ENCODE data around the gene SESN1. TPM values are rescaled to one million over a fixed set of nuclear protein-coding genes. Genes with fewer than 3 reads are reported as not detected.
A peak's percentile ranks its signal among the peaks of the same experiment; 100 is the strongest.
"Not testable (repeated sequence)": the region's sequence is repeated elsewhere in the genome, so short reads cannot be mapped to it uniquely, and the experiment has no call there.

Gene SESN1
- total RNA-seq (2014; rRNA removed; shearing (Covaris generic); ENCODE audit: low replicate concordance): 1.3 and 1.9 TPM in 2 replicates

DNA sequence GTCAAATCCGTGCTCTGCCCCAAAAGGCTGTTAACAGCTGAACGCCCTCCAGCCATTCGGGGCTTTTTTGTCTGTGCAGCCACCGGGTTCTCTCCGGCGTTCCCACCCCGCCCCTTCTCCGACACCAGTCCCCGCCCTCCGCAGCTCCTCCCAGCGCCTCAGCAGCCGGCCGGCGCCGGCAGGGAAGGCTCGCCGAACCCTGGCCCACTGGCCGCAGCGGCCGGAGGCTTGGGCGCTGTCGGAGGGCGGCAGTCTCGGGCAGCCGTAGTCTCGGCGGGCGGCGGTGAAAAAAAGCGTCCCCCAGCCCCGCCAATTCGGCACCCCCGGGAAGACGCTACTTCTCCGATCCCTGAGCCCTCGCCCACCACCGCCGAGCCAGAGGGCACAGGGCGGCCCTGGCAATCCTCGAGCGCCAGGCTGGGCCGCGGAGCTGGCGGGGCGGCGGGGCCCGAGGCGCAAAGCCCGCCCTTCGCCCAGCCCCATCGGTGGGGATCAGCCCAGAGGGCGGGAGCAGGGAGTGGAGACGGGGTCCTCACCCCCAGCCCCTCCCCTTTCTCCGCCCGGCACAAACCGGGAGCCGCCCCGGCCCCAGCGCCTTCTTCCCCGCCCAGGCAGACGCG is at the start of gene SESN1:
Gene SESN1 (minus strand): TSS at position 431 of the 620 bp plus-strand sequence. CDS start 773 bp downstream, outside the sequence.
- Histone ChIP-seq H4K20me1 (ENCODE audit: insufficient read depth, low read depth, low read length) (no peaks in the 10 kb centered on the region), H2AFZ (ENCODE audit: low read length) (peak within 1 kb of the TSS; percentile 97), H3K4me2 (ENCODE audit: low read depth, low read length, poor library complexity, severe bottlenecking) (peak within 1 kb of the TSS; percentile 99), H3K9ac (ENCODE audit: low read length) (peak within 1 kb of the TSS; percentile 92), H3K27me3 (ENCODE audit: low read length) (no peaks in the 10 kb centered on the region), H3K4me1 (ENCODE audit: low read length) (peaks cover 37% of the 10 kb centered on the region), H3K36me3 (ENCODE audit: insufficient read depth, low read length) (no peaks in the 10 kb centered on the region), H3K27ac (ENCODE audit: low read length) (peak within 1 kb of the TSS; percentile 86), H3K79me2 (ENCODE audit: low read length) (peaks cover 31% of the 10 kb centered on the region), H3K9me3 (ENCODE audit: low read length) (no peaks in the 10 kb centered on the region), H3K9me2 (replicated peaks; ENCODE audit: insufficient read depth, low read length) (no peaks in the 10 kb centered on the region), H3K4me3 (ENCODE audit: low read length) (peak within 1 kb of the TSS; percentile 93)
- DNase-seq: peak; percentile 91

DNA sequence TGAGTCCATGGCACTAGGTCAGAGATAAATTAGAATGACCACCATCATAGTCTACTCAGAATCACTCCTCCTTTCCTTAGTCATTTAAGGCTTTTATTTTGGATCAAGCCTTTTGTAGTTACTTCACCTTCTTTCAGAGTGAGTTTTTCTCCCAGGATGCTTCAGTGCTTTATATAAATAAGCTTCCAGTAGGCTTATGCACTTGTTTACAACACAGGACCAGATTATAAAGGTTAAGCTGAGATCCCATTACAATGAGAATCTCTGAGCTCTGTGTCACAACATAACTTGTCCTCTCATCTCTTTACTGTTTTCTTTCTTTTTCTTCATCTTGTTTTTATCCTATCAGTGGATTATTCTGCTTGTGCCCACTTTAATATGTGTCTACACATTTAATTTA is 48.5 kb upstream of the SESN1 start:
- Histone ChIP-seq H3K9me3 (ENCODE audit: low read length) (no peaks in the 10 kb centered on the region), H3K27me3 (ENCODE audit: low read length) (no peaks in the 10 kb centered on the region), H3K79me2 (ENCODE audit: low read length) (no peaks in the 10 kb centered on the region), H2AFZ (ENCODE audit: low read length) (no peak overlapping the region), H3K36me3 (ENCODE audit: insufficient read depth, low read length) (peaks cover 7% of the 10 kb centered on the region), H3K4me1 (ENCODE audit: low read length) (peaks cover 4% of the 10 kb centered on the region; the same call in 1 of the 2 replicates), H3K9ac (ENCODE audit: low read length) (no peak overlapping the region), H4K20me1 (ENCODE audit: insufficient read depth, low read depth, low read length) (no peaks in the 10 kb centered on the region), H3K4me3 (ENCODE audit: low read length) (no peak overlapping the region), H3K27ac (ENCODE audit: low read length) (no peak overlapping the region), H3K9me2 (replicated peaks; ENCODE audit: insufficient read depth, low read length) (no peaks in the 10 kb centered on the region), H3K4me2 (ENCODE audit: low read depth, low read length, poor library complexity, severe bottlenecking) (no peak overlapping the region)
- DNase-seq: no peak

DNA sequence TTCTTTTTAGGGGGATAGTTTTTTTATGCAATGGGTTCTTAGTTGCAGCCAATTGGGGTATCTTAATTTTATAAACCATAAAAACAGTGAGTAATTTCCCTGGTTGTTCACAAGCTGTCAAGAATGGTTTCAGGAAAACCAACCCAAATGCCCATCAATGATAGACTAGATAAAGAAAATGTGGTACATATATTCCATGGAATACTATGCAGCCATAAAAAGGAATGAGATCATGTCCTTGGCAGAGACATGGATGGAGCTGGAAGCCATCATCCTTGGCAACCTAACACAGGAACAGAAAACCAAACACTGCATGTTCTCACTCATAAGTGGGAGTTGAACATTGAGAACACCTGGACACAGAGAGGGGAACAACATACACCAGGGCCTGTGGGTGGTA is 47.4 kb upstream of the SESN1 start:
- not testable (repeated sequence) for H3K9me3 ChIP-seq (ENCODE audit: low read length); H2AFZ ChIP-seq (ENCODE audit: low read length); H3K4me3 ChIP-seq (ENCODE audit: low read length); H4K20me1 ChIP-seq (ENCODE audit: insufficient read depth, low read depth, low read length); H3K4me1 ChIP-seq (ENCODE audit: low read length); DNase-seq; H3K79me2 ChIP-seq (ENCODE audit: low read length); H3K9me2 ChIP-seq (replicated peaks; ENCODE audit: insufficient read depth, low read length); H3K36me3 ChIP-seq (ENCODE audit: insufficient read depth, low read length); H3K9ac ChIP-seq (ENCODE audit: low read length); H3K27me3 ChIP-seq (ENCODE audit: low read length); H3K27ac ChIP-seq (ENCODE audit: low read length); H3K4me2 ChIP-seq (ENCODE audit: low read depth, low read length, poor library complexity, severe bottlenecking)

DNA sequence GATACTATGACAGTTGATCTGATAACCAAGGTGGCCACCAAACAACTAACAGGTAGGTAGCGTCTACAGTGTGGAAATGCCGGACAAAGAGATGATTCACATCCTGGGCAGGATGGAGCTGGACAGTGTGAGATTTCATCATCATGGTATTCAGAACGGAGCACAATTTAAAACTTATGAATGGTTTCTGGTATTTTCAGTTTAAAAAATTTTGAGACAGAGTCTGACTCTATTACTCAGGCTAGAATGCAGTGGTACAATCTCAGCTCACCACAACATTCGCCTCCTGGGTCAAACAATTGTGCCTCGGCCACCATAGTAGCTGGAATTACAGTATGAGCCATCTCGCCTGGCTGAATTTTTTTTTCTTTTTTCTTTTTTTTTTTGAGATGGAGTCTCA is 44.5 kb upstream of the SESN1 start:
- peaks cover 7% of the 10 kb centered on the region for H3K36me3 ChIP-seq (ENCODE audit: insufficient read depth, low read length)
- H4K20me1 ChIP-seq (ENCODE audit: insufficient read depth, low read depth, low read length): no peaks in the 10 kb centered on the region
- no peaks in the 10 kb centered on the region for H3K9me3 ChIP-seq (ENCODE audit: low read length)
- no peak overlapping the region for H3K9ac ChIP-seq (ENCODE audit: low read length)
- no peak overlapping the region for H3K4me3 ChIP-seq (ENCODE audit: low read length)
- no peaks in the 10 kb centered on the region for H3K27me3 ChIP-seq (ENCODE audit: low read length)
- H3K4me1 ChIP-seq (ENCODE audit: low read length): no peaks in the 10 kb centered on the region
- H3K9me2 ChIP-seq (replicated peaks; ENCODE audit: insufficient read depth, low read length): no peaks in the 10 kb centered on the region
- H2AFZ ChIP-seq (ENCODE audit: low read length): no peak overlapping the region
- H3K79me2 ChIP-seq (ENCODE audit: low read length): no peaks in the 10 kb centered on the region
- H3K27ac ChIP-seq (ENCODE audit: low read length): no peak overlapping the region
- no peak for DNase-seq
- H3K4me2 ChIP-seq (ENCODE audit: low read depth, low read length, poor library complexity, severe bottlenecking): no peak overlapping the region

DNA sequence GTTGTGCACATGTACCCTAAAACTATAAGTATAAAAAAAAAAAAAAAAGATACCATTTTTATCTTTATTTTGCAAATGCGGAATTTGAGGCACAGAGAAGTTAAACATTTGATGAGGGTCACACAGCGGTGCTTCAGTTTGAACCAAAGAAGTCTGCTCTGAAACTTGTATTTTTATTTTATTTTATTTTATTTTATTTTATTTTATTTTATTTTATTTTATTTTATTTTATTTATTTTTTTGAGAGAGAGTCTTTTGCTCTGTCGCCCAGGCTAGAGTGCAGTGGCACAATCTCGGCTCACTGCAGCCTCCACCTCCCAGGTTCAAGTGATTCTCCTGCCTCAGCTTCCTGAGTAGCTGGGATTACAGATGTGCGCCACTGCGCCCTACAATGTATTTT is 41.9 kb upstream of the SESN1 start:
- H4K20me1 ChIP-seq (ENCODE audit: insufficient read depth, low read depth, low read length); H3K27me3 ChIP-seq (ENCODE audit: low read length); DNase-seq; H3K4me1 ChIP-seq (ENCODE audit: low read length); H3K9ac ChIP-seq (ENCODE audit: low read length); H3K36me3 ChIP-seq (ENCODE audit: insufficient read depth, low read length); H3K9me3 ChIP-seq (ENCODE audit: low read length); H3K79me2 ChIP-seq (ENCODE audit: low read length); H3K4me3 ChIP-seq (ENCODE audit: low read length); H3K27ac ChIP-seq (ENCODE audit: low read length); H2AFZ ChIP-seq (ENCODE audit: low read length); H3K4me2 ChIP-seq (ENCODE audit: low read depth, low read length, poor library complexity, severe bottlenecking); H3K9me2 ChIP-seq (replicated peaks; ENCODE audit: insufficient read depth, low read length): not testable (repeated sequence)

DNA sequence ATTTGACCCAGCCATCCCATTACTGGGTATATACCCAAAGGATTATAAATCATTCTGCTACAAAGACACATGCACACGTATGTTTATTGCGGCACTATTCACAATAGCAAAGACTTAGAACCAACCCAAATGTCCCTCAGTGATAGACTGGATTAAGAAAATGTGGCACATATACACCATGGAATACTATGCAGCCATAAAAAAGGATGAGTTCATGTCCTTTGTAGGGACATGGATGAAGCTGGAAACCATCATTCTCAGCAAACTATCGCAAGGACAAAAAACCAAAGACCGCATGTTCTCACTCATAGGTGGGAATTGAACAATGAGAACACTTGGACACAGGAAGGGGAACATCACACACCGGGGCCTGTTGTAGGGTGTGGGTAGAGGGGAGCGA is 41.4 kb upstream of the SESN1 start:
- not testable (repeated sequence) for H3K9me3 ChIP-seq (ENCODE audit: low read length); DNase-seq; H3K9me2 ChIP-seq (replicated peaks; ENCODE audit: insufficient read depth, low read length); H3K4me2 ChIP-seq (ENCODE audit: low read depth, low read length, poor library complexity, severe bottlenecking); H3K9ac ChIP-seq (ENCODE audit: low read length); H3K27ac ChIP-seq (ENCODE audit: low read length); H3K36me3 ChIP-seq (ENCODE audit: insufficient read depth, low read length); H2AFZ ChIP-seq (ENCODE audit: low read length); H3K4me3 ChIP-seq (ENCODE audit: low read length); H3K4me1 ChIP-seq (ENCODE audit: low read length); H3K27me3 ChIP-seq (ENCODE audit: low read length); H4K20me1 ChIP-seq (ENCODE audit: insufficient read depth, low read depth, low read length)
- H3K79me2 ChIP-seq (ENCODE audit: low read length): peaks cover 10% of the 10 kb centered on the region; the same call in 1 of the 2 replicates

DNA sequence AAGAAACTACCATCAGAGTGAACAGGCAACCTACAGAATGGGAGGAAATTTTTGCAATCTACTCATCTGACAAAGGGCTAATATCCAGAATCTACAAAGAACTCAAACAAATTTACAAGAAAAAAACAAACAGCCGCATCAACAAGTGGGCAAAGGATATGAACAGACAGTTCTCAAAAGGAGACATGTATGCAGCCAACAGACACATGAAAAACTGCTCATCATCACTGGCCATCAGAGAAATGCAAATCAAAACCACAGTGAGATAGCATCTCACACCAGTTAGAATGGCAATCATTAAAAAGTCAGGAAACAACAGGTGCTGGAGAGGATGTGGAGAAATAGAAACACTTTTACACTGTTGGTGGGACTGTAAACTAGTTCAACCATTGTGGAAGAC is 41.0 kb upstream of the SESN1 start:
- H3K4me2 ChIP-seq (ENCODE audit: low read depth, low read length, poor library complexity, severe bottlenecking); H2AFZ ChIP-seq (ENCODE audit: low read length); H3K27ac ChIP-seq (ENCODE audit: low read length); H3K9ac ChIP-seq (ENCODE audit: low read length); DNase-seq; H3K9me2 ChIP-seq (replicated peaks; ENCODE audit: insufficient read depth, low read length); H3K9me3 ChIP-seq (ENCODE audit: low read length); H3K4me1 ChIP-seq (ENCODE audit: low read length); H3K36me3 ChIP-seq (ENCODE audit: insufficient read depth, low read length); H3K27me3 ChIP-seq (ENCODE audit: low read length); H3K4me3 ChIP-seq (ENCODE audit: low read length); H4K20me1 ChIP-seq (ENCODE audit: insufficient read depth, low read depth, low read length): not testable (repeated sequence)
- H3K79me2 ChIP-seq (ENCODE audit: low read length): peaks cover 11% of the 10 kb centered on the region; the same call in 1 of the 2 replicates

DNA sequence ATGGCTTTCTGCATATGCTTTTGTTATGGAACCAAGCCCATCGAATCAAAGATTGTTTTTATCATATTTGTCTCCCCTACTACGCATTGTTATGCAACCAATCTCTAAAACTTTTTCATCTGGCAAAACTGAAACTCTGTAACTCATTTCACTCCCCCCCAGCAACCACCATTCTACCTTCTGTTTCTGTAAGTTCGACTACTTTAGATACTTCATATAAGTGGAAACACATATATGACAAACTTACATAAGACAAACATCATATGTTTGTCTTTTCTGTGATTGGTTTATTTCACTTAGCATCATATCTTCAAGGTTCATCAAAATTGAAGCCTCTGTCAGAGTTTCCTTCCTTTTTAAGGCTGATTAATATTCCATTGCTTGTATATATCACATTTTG is 35.4 kb upstream of the SESN1 start:
- DNase-seq: peak; percentile 6
- Histone ChIP-seq H3K4me2 (ENCODE audit: low read depth, low read length, poor library complexity, severe bottlenecking) (no peak overlapping the region), H3K9me2 (replicated peaks; ENCODE audit: insufficient read depth, low read length) (no peaks in the 10 kb centered on the region), H3K4me1 (ENCODE audit: low read length) (no peaks in the 10 kb centered on the region), H3K27me3 (ENCODE audit: low read length) (no peaks in the 10 kb centered on the region), H3K4me3 (ENCODE audit: low read length) (no peak overlapping the region), H3K9ac (ENCODE audit: low read length) (no peak overlapping the region), H4K20me1 (ENCODE audit: insufficient read depth, low read depth, low read length) (no peaks in the 10 kb centered on the region), H3K79me2 (ENCODE audit: low read length) (peaks cover 32% of the 10 kb centered on the region), H2AFZ (ENCODE audit: low read length) (no peak overlapping the region), H3K27ac (ENCODE audit: low read length) (no peak overlapping the region), H3K9me3 (ENCODE audit: low read length) (no peaks in the 10 kb centered on the region), H3K36me3 (ENCODE audit: insufficient read depth, low read length) (peaks cover 3% of the 10 kb centered on the region; the same call in 1 of the 2 replicates)
